ENCODE results near the gene BTBD2.

DNA sequence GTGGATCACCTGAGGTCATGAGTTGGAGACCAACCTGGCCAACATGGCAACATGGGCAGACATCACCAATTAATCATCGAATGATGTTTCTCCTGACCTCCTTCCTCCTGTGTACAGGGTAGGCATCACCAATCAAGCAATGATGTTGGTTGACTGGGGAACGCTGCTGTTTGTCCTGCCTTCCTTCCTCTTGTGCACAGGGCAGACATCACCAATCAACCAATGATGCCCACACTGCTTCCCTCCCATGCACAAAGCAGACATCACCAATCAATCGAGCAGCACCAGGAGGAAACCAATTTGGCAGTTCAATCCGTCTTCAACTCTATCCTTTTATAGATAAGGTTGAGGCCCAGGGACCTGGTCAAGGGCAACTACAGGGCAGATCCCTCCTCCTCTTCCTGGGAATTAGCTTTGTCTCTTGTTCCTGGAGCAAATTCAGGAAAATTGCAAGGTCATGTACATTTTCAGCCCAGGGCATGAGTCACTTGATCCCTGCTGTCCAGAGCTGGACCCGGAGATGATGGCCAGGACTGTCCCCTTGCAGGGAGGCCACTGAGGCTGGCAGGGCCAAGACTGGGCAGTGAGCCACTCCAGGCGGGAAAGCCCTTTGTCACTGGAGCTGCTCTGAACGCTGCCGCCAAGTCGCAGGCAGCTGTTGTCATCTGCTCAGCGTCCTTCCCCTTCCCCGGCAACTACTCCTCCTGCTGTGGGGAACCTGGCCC is 79.9 kb downstream of the BTBD2 start:
- TF ChIP-seq, protein P1, sequence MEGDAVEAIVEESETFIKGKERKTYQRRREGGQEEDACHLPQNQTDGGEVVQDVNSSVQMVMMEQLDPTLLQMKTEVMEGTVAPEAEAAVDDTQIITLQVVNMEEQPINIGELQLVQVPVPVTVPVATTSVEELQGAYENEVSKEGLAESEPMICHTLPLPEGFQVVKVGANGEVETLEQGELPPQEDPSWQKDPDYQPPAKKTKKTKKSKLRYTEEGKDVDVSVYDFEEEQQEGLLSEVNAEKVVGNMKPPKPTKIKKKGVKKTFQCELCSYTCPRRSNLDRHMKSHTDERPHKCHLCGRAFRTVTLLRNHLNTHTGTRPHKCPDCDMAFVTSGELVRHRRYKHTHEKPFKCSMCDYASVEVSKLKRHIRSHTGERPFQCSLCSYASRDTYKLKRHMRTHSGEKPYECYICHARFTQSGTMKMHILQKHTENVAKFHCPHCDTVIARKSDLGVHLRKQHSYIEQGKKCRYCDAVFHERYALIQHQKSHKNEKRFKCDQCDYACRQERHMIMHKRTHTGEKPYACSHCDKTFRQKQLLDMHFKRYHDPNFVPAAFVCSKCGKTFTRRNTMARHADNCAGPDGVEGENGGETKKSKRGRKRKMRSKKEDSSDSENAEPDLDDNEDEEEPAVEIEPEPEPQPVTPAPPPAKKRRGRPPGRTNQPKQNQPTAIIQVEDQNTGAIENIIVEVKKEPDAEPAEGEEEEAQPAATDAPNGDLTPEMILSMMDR (IDR thresholded peaks at IDR 0.05), result no peak
- no peak for TF ChIP-seq POLR2A (IDR thresholded peaks at IDR 0.05)

All from lower leg skin (tissue), 3 donors.